ENCODE measurements around the gene UGP2. TPM values are rescaled to one million over a fixed set of nuclear protein-coding genes. Genes with fewer than 3 reads are reported as not detected.

Gene UGP2
- total RNA-seq, 2 donors from 2014 or later, result 89.7 to 93.2 TPM

- Mint-ChIP-seq H3K27ac (peak overlapping the region; percentile 45), H3K4me1 (ENCODE audit: low read depth) (peaks cover 32% of the 10 kb centered on the region), H3K36me3 (ENCODE audit: insufficient read depth in 2 of 2) (peaks cover 9 to 19% of the 10 kb centered on the region in 2 donors)
These were observed 34.0 kb downstream of the UGP2 start for GRCh38 chr2:63875559-63876245.

GRCh38 chr2:63876311-63876710 lies 34.6 kb downstream of the UGP2 start:
- ATAC-seq (replicated peaks in 1 of 2), result no peak
- H3K4me1 Mint-ChIP-seq (ENCODE audit: low read depth), result peaks cover 38% of the 10 kb centered on the region
- DNase-seq, result no peak
- H3K27me3 Mint-ChIP-seq (ENCODE audit: low read depth), result no peaks in the 10 kb centered on the region
- H3K9me3 Mint-ChIP-seq, result peaks cover 0 to 2% of the 10 kb centered on the region in 2 donors
- peaks cover 9 to 19% of the 10 kb centered on the region in 2 donors for H3K36me3 Mint-ChIP-seq (ENCODE audit: insufficient read depth in 2 of 2)
- no peak overlapping the region for H3K27ac Mint-ChIP-seq
- no peak overlapping the region for H3K4me3 Mint-ChIP-seq

More at GRCh38 chr2:63875559-63876245, 34.0 kb downstream of the UGP2 start:
- H3K27me3 Mint-ChIP-seq (ENCODE audit: low read depth), result no peaks in the 10 kb centered on the region
- peaks cover 0 to 2% of the 10 kb centered on the region in 2 donors for H3K9me3 Mint-ChIP-seq
- ATAC-seq (replicated peaks in 1 of 2) (peak in 1 of 2 donors; percentile 32), DNase-seq (no peak)
- H3K4me3 Mint-ChIP-seq, result peak overlapping the region in 1 of 2 donors; percentile 15

DNA sequence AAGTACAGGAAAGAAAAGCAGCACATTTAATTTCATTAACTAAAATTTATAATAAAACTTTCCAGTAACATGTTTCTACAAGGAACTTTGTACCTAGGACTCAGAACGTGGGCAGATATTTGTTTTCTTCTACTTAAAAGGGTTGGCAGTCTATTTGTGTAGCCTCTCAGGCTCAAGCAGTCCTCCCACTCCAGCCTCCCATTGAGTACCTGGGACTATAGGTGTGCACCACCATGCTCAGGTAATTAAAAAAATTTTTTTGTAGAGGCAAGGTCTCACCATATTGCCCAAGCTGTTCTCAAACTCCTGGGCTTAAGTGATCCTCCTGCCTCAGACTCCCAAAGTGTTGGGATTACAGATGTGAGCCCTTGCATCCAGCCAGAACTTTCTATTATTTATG lies 36.8 kb downstream of the UGP2 start:
- Mint-ChIP-seq H3K4me3 (no peak overlapping the region), H3K9me3 (no peaks in the 10 kb centered on the region), H3K4me1 (ENCODE audit: low read depth) (peaks cover 53% of the 10 kb centered on the region), H3K27me3 (ENCODE audit: low read depth) (no peaks in the 10 kb centered on the region), H3K36me3 (ENCODE audit: insufficient read depth in 2 of 2) (peaks cover 4 to 11% of the 10 kb centered on the region in 2 donors), H3K27ac (no peak overlapping the region)
- ATAC-seq (replicated peaks in 1 of 2) (no peak), DNase-seq (no peak)

GRCh38 chr2:63879876-63880433 lies 38.3 kb downstream of the UGP2 start:
- H3K4me1 Mint-ChIP-seq (ENCODE audit: low read depth), result peaks cover 50% of the 10 kb centered on the region
- DNase-seq (no peak), ATAC-seq (replicated peaks in 1 of 2) (no peak)
- no peaks in the 10 kb centered on the region for H3K27me3 Mint-ChIP-seq (ENCODE audit: low read depth)
- H3K4me3 Mint-ChIP-seq, result no peak overlapping the region
- H3K27ac Mint-ChIP-seq, result no peak overlapping the region
- H3K9me3 Mint-ChIP-seq, result no peaks in the 10 kb centered on the region
- H3K36me3 Mint-ChIP-seq (ENCODE audit: insufficient read depth in 2 of 2), result peaks cover 0 to 13% of the 10 kb centered on the region in 2 donors

GRCh38 chr2:63880625-63881024 lies 38.9 kb downstream of the UGP2 start:
- no peak for DNase-seq
- Mint-ChIP-seq H3K4me3 (no peak overlapping the region), H3K36me3 (ENCODE audit: insufficient read depth in 2 of 2) (peaks cover 0 to 13% of the 10 kb centered on the region in 2 donors), H3K27ac (peak overlapping the region; percentile 39), H3K9me3 (no peaks in the 10 kb centered on the region), H3K4me1 (ENCODE audit: low read depth) (peaks cover 44% of the 10 kb centered on the region), H3K27me3 (ENCODE audit: low read depth) (no peaks in the 10 kb centered on the region)
- ATAC-seq (replicated peaks in 1 of 2), result no peak

DNA sequence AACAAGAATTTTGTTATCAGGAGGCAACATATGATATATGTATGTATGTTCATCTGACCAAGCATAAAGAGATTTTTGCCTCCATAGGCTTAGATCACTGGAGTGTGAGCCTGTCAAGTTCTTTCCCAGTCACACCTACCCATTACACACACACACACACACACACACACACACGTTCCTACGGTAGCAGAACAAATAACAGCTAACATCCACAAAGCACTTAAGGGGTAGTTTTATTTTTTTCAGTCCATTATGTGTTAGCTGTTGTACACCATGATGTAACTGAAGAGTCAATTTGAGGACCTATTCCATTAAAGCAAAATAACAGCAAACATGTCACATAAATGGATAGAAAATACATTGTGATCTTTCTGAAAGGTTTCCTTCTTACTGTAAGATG lies 39.5 kb downstream of the UGP2 start:
- peaks cover 0 to 13% of the 10 kb centered on the region in 2 donors for H3K36me3 Mint-ChIP-seq (ENCODE audit: insufficient read depth in 2 of 2)
- H3K4me1 Mint-ChIP-seq (ENCODE audit: low read depth), result peaks cover 38% of the 10 kb centered on the region
- H3K9me3 Mint-ChIP-seq, result no peaks in the 10 kb centered on the region

DNA sequence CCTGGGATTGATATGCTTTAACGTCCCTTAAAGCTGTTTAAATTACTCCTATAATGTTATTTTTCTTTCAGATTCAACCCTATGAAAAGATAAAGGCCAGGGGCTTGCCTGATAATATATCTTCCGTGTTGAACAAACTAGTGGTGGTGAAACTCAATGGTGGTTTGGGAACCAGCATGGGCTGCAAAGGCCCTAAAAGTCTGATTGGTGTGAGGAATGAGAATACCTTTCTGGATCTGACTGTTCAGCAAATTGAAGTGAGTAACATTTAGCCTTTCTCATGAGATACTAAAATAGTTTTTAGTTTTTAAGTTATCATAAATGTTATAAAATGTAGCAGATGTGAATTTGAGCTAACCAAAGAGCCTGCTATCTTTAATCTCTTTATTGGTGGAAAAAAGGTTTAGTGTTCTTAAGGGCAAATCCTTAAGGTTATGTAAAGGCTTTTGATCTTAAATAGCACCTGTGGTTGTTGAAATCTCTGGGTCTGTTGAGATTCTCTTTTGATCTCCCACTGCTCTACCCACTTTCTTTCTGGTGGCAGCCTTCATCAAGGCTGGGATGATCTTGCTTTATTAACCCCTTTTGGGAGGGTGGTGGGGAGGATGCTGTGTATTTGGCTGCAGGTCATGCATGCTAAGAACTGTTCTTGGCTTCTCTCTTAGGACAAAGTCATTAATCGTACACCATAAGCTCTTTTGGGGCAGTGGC lies 40.9 kb downstream of the UGP2 start:
- peak; percentile 60 for ATAC-seq (replicated peaks in 1 of 2)
- DNase-seq, result no peak
- Mint-ChIP-seq H3K36me3 (ENCODE audit: insufficient read depth in 2 of 2) (peaks cover 0 to 8% of the 10 kb centered on the region in 2 donors), H3K27me3 (ENCODE audit: low read depth) (no peaks in the 10 kb centered on the region), H3K4me3 (no peak overlapping the region), H3K27ac (peak overlapping the region; percentile 34), H3K9me3 (no peaks in the 10 kb centered on the region), H3K4me1 (ENCODE audit: low read depth) (peaks cover 27% of the 10 kb centered on the region)

More for the DNA sequence above, 39.5 kb downstream of the UGP2 start:
- Mint-ChIP-seq H3K27ac (peak overlapping the region; percentile 39), H3K4me3 (no peak overlapping the region), H3K27me3 (ENCODE audit: low read depth) (no peaks in the 10 kb centered on the region)
- ATAC-seq (replicated peaks in 1 of 2) (no peak), DNase-seq (no peak)

DNA sequence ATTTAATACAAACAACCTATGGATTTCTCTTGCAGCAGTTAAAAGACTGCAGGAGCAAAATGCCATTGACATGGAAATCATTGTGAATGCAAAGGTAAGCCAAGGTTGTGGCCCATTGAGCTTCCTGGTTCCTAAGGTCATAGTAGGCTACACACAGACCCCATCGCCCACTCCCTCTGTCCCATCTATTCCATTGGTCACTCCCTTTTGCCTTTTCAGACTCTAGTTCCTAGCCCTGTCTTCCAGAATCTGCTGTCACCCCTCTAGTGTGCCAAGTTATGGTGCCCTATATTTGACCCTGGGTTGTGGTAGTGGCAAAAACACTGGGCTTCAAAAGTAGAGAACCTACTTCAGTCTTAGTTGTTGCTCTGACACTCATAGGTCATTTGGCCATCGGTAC lies 44.7 kb downstream of the UGP2 start:
- H3K4me3 Mint-ChIP-seq, result no peak overlapping the region
- H3K27me3 Mint-ChIP-seq (ENCODE audit: low read depth), result no peaks in the 10 kb centered on the region
- H3K9me3 Mint-ChIP-seq, result no peaks in the 10 kb centered on the region
- peaks cover 22% of the 10 kb centered on the region for H3K4me1 Mint-ChIP-seq (ENCODE audit: low read depth)
- peaks cover 5 to 18% of the 10 kb centered on the region in 2 donors for H3K36me3 Mint-ChIP-seq (ENCODE audit: insufficient read depth in 2 of 2)
- ATAC-seq (replicated peaks in 1 of 2) (no peak), DNase-seq (no peak)
- no peak overlapping the region for H3K27ac Mint-ChIP-seq

DNA sequence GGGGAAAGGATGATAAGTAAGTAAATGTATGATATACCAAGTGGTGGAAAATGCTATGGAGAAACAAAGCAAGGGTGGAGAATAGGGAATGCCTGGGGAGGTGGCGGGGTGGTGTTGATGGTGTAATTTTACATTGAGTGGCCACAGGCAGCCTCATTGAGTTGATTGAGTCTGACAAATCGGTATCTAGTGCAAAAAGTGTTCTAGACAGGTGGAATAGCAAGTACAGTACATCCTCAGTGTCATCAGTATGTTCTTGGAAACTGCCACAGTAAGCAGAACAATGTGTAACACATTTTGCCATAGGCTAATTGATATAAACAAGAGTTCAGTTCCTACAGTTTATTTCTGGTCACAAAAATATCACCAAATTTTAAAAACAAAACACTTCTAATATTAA lies 46.4 kb downstream of the UGP2 start:
- H3K36me3 Mint-ChIP-seq (ENCODE audit: insufficient read depth in 2 of 2), result peaks cover 5 to 20% of the 10 kb centered on the region in 2 donors
- DNase-seq, result no peak
- H3K27me3 Mint-ChIP-seq (ENCODE audit: low read depth), result no peaks in the 10 kb centered on the region
- ATAC-seq (replicated peaks in 1 of 2), result no peak
- H3K9me3 Mint-ChIP-seq, result no peaks in the 10 kb centered on the region
- no peak overlapping the region for H3K4me3 Mint-ChIP-seq
- peak overlapping the region; percentile 32 for H3K27ac Mint-ChIP-seq
- H3K4me1 Mint-ChIP-seq (ENCODE audit: low read depth), result peaks cover 5% of the 10 kb centered on the region

DNA sequence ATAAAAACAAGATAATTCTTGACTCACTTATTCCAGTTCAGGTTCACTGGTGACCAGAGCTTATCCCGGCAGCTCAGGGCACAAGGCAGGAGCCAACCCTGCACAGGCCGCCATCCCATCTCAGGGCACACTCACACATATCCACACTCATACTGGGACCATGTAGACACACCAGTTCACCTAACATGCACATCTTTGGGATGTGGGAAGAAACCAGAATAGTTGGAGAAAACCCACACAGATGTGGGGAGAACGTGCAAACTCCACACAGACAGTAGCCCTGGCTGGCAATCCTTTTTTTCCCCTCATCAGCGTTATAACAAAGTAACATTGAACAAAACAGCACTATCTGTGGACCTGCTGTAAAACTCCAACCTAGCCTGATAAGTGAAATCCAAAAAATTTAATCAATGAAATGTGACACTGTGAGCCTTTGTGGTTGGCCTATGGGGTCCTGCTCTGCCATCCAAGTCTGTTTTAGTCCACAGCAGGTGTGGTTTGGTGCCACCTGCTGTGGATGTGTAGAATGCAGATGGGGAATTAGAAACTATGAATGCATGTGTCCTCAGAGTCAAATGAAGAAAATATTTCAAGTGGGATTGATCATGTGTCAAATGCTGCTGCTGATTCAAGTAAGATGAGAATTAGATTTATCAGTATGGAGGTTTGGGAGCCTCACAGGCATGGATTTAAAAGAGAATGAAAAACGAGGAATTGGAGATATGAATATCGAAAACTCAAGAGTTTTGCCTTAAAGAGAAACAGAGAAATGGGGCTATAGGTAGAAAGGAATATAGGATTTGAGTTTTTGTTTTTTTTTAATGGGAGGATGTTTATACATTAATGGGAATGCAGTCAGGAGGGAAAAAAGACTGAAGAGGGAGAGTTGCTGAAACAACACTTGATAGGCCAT lies 47.0 kb downstream of the UGP2 start:
- no peaks in the 10 kb centered on the region for H3K9me3 Mint-ChIP-seq
- ATAC-seq (replicated peaks in 1 of 2), result peak; percentile 59 to 73
- H3K27ac Mint-ChIP-seq, result peak overlapping the region; percentile 68
- H3K4me1 Mint-ChIP-seq (ENCODE audit: low read depth), result peaks cover 5% of the 10 kb centered on the region
- DNase-seq, result peak; percentile 31 to 50
- H3K27me3 Mint-ChIP-seq (ENCODE audit: low read depth), result no peaks in the 10 kb centered on the region
- no peak overlapping the region for H3K4me3 Mint-ChIP-seq
- H3K36me3 Mint-ChIP-seq (ENCODE audit: insufficient read depth in 2 of 2), result peaks cover 5 to 25% of the 10 kb centered on the region in 2 donors

- Mint-ChIP-seq H3K27ac (peak overlapping the region; percentile 63), H3K4me1 (ENCODE audit: low read depth) (peaks cover 5% of the 10 kb centered on the region), H3K27me3 (ENCODE audit: low read depth) (no peaks in the 10 kb centered on the region), H3K4me3 (no peak overlapping the region), H3K9me3 (no peaks in the 10 kb centered on the region), H3K36me3 (ENCODE audit: insufficient read depth in 2 of 2) (peaks cover 5 to 21% of the 10 kb centered on the region in 2 donors)
- DNase-seq (no peak), ATAC-seq (replicated peaks in 1 of 2) (no peak)
These were observed 49.0 kb downstream of the UGP2 start for GRCh38 chr2:63890678-63891077.

- no peak for ATAC-seq (replicated peaks in 1 of 2)
- Mint-ChIP-seq H3K36me3 (ENCODE audit: insufficient read depth in 2 of 2) (peaks cover 5 to 21% of the 10 kb centered on the region in 2 donors), H3K4me3 (no peak overlapping the region), H3K27me3 (ENCODE audit: low read depth) (no peaks in the 10 kb centered on the region), H3K27ac (peak overlapping the region; percentile 50), H3K9me3 (no peaks in the 10 kb centered on the region), H3K4me1 (ENCODE audit: low read depth) (peaks cover 5% of the 10 kb centered on the region)
- DNase-seq, result no peak
These were observed 49.9 kb downstream of the UGP2 start for GRCh38 chr2:63891488-63892030.

All from activated T-cell treated with anti-CD3 and anti-CD28 coated beads, Interleukin-2, amount 50 U/mL, for 72 hours (primary cell).